ENCODE results near the gene NEU2. TPM values are rescaled to one million over a fixed set of nuclear protein-coding genes. Genes with fewer than 3 reads are reported as not detected.

Gene NEU2
- total and polyA plus RNA-seq, 10 of the 15 experiments (the other 5 are each of a cell fraction or from before 2014, with no cell fraction given): not detected

DNA sequence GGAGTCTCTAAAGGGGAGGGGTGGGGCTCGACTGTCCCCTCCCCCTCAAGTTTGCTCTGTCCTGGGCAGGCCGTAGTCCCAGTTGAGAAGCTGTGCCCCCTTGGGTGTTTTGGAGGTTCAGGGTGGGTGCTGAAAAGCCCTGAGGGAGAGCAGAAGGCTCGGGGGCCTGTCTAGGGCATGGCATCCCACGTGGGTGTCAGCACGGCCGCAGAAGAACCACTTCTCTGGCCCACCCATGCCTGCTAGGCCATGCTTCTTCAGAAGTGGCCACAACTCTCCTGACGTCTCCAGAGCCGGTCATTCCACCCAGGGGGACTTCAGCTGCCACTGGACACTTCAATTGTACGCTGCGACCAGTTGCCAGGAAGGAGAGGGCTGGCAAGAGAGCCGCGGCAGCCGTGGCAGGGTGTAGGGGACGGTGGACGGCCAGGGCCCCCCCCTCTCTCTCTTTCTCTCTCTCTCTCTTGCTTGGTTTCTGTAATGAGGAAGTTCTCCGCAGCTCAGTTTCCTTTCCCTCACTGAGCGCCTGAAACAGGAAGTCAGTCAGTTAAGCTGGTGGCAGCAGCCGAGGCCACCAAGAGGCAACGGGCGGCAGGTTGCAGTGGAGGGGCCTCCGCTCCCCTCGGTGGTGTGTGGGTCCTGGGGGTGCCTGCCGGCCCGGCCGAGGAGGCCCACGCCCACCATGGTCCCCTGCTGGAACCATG is 27.5 kb downstream of the NEU2 start, which contains the start of gene INPP5D (continued):
- no peak for TF ChIP-seq NR2C1 (IDR thresholded peaks at IDR 0.05)
- TF ChIP-seq, protein P1, sequence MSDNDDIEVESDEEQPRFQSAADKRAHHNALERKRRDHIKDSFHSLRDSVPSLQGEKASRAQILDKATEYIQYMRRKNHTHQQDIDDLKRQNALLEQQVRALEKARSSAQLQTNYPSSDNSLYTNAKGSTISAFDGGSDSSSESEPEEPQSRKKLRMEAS (IDR thresholded peaks at IDR 0.05; ENCODE audit: low read depth, low read length): peak; percentile 16; the same call in 1 of the 2 replicates
- TF ChIP-seq, protein P2, sequence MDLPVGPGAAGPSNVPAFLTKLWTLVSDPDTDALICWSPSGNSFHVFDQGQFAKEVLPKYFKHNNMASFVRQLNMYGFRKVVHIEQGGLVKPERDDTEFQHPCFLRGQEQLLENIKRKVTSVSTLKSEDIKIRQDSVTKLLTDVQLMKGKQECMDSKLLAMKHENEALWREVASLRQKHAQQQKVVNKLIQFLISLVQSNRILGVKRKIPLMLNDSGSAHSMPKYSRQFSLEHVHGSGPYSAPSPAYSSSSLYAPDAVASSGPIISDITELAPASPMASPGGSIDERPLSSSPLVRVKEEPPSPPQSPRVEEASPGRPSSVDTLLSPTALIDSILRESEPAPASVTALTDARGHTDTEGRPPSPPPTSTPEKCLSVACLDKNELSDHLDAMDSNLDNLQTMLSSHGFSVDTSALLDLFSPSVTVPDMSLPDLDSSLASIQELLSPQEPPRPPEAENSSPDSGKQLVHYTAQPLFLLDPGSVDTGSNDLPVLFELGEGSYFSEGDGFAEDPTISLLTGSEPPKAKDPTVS (IDR thresholded peaks at IDR 0.05; ENCODE audit: low read depth, low read length): no peak
- TF ChIP-seq, protein P3, sequence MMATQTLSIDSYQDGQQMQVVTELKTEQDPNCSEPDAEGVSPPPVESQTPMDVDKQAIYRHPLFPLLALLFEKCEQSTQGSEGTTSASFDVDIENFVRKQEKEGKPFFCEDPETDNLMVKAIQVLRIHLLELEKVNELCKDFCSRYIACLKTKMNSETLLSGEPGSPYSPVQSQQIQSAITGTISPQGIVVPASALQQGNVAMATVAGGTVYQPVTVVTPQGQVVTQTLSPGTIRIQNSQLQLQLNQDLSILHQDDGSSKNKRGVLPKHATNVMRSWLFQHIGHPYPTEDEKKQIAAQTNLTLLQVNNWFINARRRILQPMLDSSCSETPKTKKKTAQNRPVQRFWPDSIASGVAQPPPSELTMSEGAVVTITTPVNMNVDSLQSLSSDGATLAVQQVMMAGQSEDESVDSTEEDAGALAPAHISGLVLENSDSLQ (IDR thresholded peaks at IDR 0.05): no peak; the same call in 1 of the 2 replicates
- no peak for TF ChIP-seq NRF1 (conservative IDR thresholded peaks at IDR 0.05; ENCODE audit: low read depth, low read length)

DNA sequence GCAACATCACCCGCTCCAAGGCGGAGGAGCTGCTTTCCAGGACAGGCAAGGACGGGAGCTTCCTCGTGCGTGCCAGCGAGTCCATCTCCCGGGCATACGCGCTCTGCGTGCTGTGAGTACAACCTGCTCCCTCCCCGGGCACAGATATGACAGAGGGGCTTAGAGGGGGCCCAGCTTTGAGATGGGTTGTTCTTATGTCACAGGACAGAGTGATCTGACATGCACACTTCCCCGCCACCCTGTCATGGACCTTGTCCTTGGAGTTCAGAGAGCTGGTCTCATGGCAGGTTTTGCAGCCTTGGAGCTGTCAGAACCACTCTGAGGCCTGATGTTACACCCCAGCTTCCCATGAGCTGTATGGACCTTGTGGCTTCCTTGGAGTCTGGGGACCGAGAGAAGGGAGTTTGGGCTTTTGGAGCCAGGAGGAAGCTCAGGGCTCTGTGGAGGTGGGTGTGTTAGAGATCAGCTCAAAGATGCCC is 28.1 kb downstream of the NEU2 start:
- intact Hi-C loops (cut with micrococcal nuclease; ENCODE audit: unreplicated experiment) (loop anchor here (5.0 kb wide), 1 partner anchor 792 kb away; the partner anchor contains the start of gene HJURP), in situ Hi-C loops (cut with MboI) (no loop called here)
- SMC1A ChIA-PET (ENCODE audit: uncharacterized antibody, unreplicated experiment): interaction anchor here (0.7 to 13.6 kb wide), 34 partner anchors 8 to 309 kb away, joined by 3 to 351 read pairs (median 4); partner anchors contain the start of gene ATG16L1
- Histone ChIP-seq H4K20me1 (ENCODE audit: control insufficient read depth, insufficient read depth) (peaks cover 3% of the 10 kb centered on the region; the same call in 1 of the 2 replicates), H2AFZ (ENCODE audit: control insufficient read depth, low read depth, low read length) (peak overlapping the region; percentile 30), H3K9me3 (replicated peaks; ENCODE audit: control insufficient read depth, insufficient read depth, low read length) (no peaks in the 10 kb centered on the region), H3K36me3 (ENCODE audit: control insufficient read depth in 2 of 2, insufficient read depth in 2 of 2, low read length in 1 of 2) (peaks cover 0 to 7% of the 10 kb centered on the region in 2 experiments; a peak in 2 of 4 replicates), H3K4me1 (ENCODE audit: control insufficient read depth, insufficient read depth, low read length) (peaks cover 34% of the 10 kb centered on the region), H3K27ac (ENCODE audit: control insufficient read depth, insufficient read depth) (peak overlapping the region; percentile 93), H3K79me2 (ENCODE audit: control insufficient read depth, insufficient read depth, low read length) (peaks cover 60% of the 10 kb centered on the region), H3K4me3 (peak overlapping the region; percentile 94), H3K9ac (ENCODE audit: control insufficient read depth, insufficient read depth, low read length) (peak overlapping the region; percentile 91), H3K27me3 (replicated peaks in 1 of 2; ENCODE audit: control insufficient read depth in 2 of 2, insufficient read depth in 2 of 2, low read length in 1 of 2) (no peaks in the 10 kb centered on the region), H3K4me2 (ENCODE audit: control insufficient read depth, insufficient read depth) (peak overlapping the region; percentile 98)
- no peak for DNase-seq (ENCODE audit: low read depth, low spot score)
- POLR2A ChIA-PET: interaction anchor here (0.7 to 9.6 kb wide), 20 partner anchors 10 to 196 kb away, joined by 3 to 271 read pairs (median 6); partner anchors contain the start of gene ATG16L1
- RAD21 ChIA-PET (ENCODE audit: unreplicated experiment): interaction anchor here (0.6 to 13.5 kb wide), 23 partner anchors 9 to 301 kb away, joined by 3 to 361 read pairs (median 4); partner anchors contain the start of gene ATG16L1
- BruUV-seq (replicated peaks): no TSS peak
- CTCF ChIA-PET: interaction anchor here (0.6 to 6.2 kb wide), 27 partner anchors 9 to 1305 kb away, joined by 3 to 68 read pairs (median 5); partner anchors contain the start of gene ATG16L1
- FAIRE-seq: no peak
- ATAC-seq: peak; percentile 1
- 0% methylated on average over 12 of the region's 13 CpGs for WGBS (ENCODE audit: insufficient coverage, insufficient replicate concordance, low lambda C conversion rate, missing lambda C conversion rate)
- TF ChIP-seq, protein P4, sequence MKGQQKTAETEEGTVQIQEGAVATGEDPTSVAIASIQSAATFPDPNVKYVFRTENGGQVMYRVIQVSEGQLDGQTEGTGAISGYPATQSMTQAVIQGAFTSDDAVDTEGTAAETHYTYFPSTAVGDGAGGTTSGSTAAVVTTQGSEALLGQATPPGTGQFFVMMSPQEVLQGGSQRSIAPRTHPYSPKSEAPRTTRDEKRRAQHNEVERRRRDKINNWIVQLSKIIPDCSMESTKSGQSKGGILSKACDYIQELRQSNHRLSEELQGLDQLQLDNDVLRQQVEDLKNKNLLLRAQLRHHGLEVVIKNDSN (IDR thresholded peaks at IDR 0.05; ENCODE audit: borderline replicate concordance, extremely low read length, insufficient read depth, low read depth, low read length): no peak
- TF ChIP-seq RUNX3 (IDR thresholded peaks at IDR 0.05; ENCODE audit: low read length) (no peak), HDAC6 (IDR thresholded peaks at IDR 0.05; ENCODE audit: unreplicated experiment) (no peak), NBN (IDR thresholded peaks at IDR 0.05) (no peak)
- TF ChIP-seq, protein P5, sequence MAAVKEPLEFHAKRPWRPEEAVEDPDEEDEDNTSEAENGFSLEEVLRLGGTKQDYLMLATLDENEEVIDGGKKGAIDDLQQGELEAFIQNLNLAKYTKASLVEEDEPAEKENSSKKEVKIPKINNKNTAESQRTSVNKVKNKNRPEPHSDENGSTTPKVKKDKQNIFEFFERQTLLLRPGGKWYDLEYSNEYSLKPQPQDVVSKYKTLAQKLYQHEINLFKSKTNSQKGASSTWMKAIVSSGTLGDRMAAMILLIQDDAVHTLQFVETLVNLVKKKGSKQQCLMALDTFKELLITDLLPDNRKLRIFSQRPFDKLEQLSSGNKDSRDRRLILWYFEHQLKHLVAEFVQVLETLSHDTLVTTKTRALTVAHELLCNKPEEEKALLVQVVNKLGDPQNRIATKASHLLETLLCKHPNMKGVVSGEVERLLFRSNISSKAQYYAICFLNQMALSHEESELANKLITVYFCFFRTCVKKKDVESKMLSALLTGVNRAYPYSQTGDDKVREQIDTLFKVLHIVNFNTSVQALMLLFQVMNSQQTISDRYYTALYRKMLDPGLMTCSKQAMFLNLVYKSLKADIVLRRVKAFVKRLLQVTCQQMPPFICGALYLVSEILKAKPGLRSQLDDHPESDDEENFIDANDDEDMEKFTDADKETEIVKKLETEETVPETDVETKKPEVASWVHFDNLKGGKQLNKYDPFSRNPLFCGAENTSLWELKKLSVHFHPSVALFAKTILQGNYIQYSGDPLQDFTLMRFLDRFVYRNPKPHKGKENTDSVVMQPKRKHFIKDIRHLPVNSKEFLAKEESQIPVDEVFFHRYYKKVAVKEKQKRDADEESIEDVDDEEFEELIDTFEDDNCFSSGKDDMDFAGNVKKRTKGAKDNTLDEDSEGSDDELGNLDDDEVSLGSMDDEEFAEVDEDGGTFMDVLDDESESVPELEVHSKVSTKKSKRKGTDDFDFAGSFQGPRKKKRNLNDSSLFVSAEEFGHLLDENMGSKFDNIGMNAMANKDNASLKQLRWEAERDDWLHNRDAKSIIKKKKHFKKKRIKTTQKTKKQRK (IDR thresholded peaks at IDR 0.05; ENCODE audit: low read depth, low read length): no peak
- TF ChIP-seq, protein P6, sequence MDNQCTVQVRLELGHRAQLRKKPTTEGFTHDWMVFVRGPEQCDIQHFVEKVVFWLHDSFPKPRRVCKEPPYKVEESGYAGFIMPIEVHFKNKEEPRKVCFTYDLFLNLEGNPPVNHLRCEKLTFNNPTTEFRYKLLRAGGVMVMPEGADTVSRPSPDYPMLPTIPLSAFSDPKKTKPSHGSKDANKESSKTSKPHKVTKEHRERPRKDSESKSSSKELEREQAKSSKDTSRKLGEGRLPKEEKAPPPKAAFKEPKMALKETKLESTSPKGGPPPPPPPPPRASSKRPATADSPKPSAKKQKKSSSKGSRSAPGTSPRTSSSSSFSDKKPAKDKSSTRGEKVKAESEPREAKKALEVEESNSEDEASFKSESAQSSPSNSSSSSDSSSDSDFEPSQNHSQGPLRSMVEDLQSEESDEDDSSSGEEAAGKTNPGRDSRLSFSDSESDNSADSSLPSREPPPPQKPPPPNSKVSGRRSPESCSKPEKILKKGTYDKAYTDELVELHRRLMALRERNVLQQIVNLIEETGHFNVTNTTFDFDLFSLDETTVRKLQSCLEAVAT (IDR thresholded peaks at IDR 0.05): peak; percentile 44; the same call in 1 of the 2 replicates
